ENCODE data around the gene AKAP7. TPM values are rescaled to one million over a fixed set of nuclear protein-coding genes. Genes with fewer than 3 reads are reported as not detected.

The AKAP7 gene
- total RNA-seq, 1 experiment from 2014 or later: 3.1 TPM

DNA sequence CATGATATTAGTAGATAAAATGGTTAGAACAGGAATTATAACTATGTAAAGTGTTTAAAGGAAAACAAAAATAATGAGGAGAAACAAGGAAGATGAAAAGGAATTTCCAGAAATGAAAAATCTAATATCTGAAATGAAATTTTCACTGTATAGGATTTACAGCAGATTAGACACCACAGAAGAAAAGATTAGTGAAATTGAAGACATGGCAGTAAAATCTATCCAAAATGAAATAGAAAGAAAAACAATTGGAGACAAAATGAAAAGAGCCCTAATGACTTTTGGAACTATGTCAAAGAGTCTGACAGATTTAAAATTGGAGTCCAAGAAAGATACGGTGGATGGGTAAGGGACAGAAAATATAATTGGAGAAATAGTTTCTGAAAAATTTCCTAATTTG, 174.2 kb downstream of the AKAP7 start:
- ATAC-seq (no peak), DNase-seq (ENCODE audit: low read depth, low spot score) (no peak)
- Histone ChIP-seq H4K20me1 (ENCODE audit: insufficient read depth) (no peaks in the 10 kb centered on the region), H3K4me1 (ENCODE audit: control insufficient read depth in 1 of 2, insufficient read depth in 2 of 2, low read length in 2 of 2) (no peaks in the 10 kb centered on the region), H3K4me2 (ENCODE audit: low read length) (no peak overlapping the region), H3K4me3 (replicated peaks in 1 of 2; ENCODE audit: low read depth in 1 of 2, low read length in 2 of 2) (no peak overlapping the region), H3K27me3 (ENCODE audit: insufficient read depth, low read length) (no peaks in the 10 kb centered on the region), H3K27ac (ENCODE audit: low read depth, low read length) (no peak overlapping the region), H3K9ac (ENCODE audit: low read length) (no peak overlapping the region), H3K79me2 (ENCODE audit: insufficient read depth, low read length) (no peaks in the 10 kb centered on the region), H3K36me3 (ENCODE audit: control insufficient read depth in 1 of 2, insufficient read depth in 2 of 2, low read length in 2 of 2) (no peaks in the 10 kb centered on the region), H3K9me2 (ENCODE audit: insufficient read depth) (no peaks in the 10 kb centered on the region), H2AFZ (ENCODE audit: low read depth, low read length, poor library complexity, severe bottlenecking) (no peak overlapping the region), H3K9me3 (ENCODE audit: control insufficient read depth in 1 of 2, insufficient read depth in 1 of 2, low read depth in 1 of 2, low read length in 2 of 2) (no peaks in the 10 kb centered on the region)
- RAD21 ChIA-PET (ENCODE audit: low non-redundant PET in 1 of 2, low total read pairs in 2 of 2, uncharacterized antibody in 2 of 2, unreplicated experiment in 2 of 2): no interaction called here
- POLR2A ChIA-PET: no interaction called here
- CTCF ChIA-PET: no interaction called here
- BruUV-seq (replicated peaks): no TSS peak
- intact Hi-C loops (cut with micrococcal nuclease): no loop called here
- TF ChIP-seq SIN3A (IDR thresholded peaks at IDR 0.05; ENCODE audit: low read depth) (no peak), JUND (IDR thresholded peaks at IDR 0.05) (no peak), POLR2AphosphoS5 (IDR thresholded peaks at IDR 0.05; ENCODE audit: low read depth, low read length) (no peak), POLR2A (IDR thresholded peaks at IDR 0.05; ENCODE audit: borderline replicate concordance, extremely low read depth, insufficient read depth, insufficient read length) (no peak), YY1 (IDR thresholded peaks at IDR 0.05; ENCODE audit: extremely low read depth, insufficient replicate concordance, low read depth, low read length) (no peak), ZNF274 (IDR thresholded peaks at IDR 0.05; ENCODE audit: low read depth, low read length) (no peak), SRF (IDR thresholded peaks at IDR 0.05; ENCODE audit: low read depth) (no peak), EZH2phosphoT487 (IDR thresholded peaks at IDR 0.05; ENCODE audit: borderline replicate concordance) (no peak), ZFX (IDR thresholded peaks at IDR 0.05) (no peak), EGR1 (IDR thresholded peaks at IDR 0.05; ENCODE audit: low read depth) (no peak), CEBPB (IDR thresholded peaks at IDR 0.05; ENCODE audit: low read depth) (no peak), CBX3 (IDR thresholded peaks at IDR 0.05; ENCODE audit: low read depth) (no peak), TCF7L2 (IDR thresholded peaks at IDR 0.05; ENCODE audit: borderline replicate concordance, extremely low read depth, insufficient read depth, insufficient read length) (no peak), ELF1 (IDR thresholded peaks at IDR 0.05; ENCODE audit: borderline replicate concordance, low read depth) (no peak)
- TF ChIP-seq, protein P1, sequence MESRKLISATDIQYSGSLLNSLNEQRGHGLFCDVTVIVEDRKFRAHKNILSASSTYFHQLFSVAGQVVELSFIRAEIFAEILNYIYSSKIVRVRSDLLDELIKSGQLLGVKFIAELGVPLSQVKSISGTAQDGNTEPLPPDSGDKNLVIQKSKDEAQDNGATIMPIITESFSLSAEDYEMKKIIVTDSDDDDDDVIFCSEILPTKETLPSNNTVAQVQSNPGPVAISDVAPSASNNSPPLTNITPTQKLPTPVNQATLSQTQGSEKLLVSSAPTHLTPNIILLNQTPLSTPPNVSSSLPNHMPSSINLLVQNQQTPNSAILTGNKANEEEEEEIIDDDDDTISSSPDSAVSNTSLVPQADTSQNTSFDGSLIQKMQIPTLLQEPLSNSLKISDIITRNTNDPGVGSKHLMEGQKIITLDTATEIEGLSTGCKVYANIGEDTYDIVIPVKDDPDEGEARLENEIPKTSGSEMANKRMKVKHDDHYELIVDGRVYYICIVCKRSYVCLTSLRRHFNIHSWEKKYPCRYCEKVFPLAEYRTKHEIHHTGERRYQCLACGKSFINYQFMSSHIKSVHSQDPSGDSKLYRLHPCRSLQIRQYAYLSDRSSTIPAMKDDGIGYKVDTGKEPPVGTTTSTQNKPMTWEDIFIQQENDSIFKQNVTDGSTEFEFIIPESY (IDR thresholded peaks at IDR 0.05; ENCODE audit: extremely low read depth, insufficient replicate concordance, low read length): no peak
- TF ChIP-seq, protein P2, sequence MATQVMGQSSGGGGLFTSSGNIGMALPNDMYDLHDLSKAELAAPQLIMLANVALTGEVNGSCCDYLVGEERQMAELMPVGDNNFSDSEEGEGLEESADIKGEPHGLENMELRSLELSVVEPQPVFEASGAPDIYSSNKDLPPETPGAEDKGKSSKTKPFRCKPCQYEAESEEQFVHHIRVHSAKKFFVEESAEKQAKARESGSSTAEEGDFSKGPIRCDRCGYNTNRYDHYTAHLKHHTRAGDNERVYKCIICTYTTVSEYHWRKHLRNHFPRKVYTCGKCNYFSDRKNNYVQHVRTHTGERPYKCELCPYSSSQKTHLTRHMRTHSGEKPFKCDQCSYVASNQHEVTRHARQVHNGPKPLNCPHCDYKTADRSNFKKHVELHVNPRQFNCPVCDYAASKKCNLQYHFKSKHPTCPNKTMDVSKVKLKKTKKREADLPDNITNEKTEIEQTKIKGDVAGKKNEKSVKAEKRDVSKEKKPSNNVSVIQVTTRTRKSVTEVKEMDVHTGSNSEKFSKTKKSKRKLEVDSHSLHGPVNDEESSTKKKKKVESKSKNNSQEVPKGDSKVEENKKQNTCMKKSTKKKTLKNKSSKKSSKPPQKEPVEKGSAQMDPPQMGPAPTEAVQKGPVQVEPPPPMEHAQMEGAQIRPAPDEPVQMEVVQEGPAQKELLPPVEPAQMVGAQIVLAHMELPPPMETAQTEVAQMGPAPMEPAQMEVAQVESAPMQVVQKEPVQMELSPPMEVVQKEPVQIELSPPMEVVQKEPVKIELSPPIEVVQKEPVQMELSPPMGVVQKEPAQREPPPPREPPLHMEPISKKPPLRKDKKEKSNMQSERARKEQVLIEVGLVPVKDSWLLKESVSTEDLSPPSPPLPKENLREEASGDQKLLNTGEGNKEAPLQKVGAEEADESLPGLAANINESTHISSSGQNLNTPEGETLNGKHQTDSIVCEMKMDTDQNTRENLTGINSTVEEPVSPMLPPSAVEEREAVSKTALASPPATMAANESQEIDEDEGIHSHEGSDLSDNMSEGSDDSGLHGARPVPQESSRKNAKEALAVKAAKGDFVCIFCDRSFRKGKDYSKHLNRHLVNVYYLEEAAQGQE (IDR thresholded peaks at IDR 0.05; ENCODE audit: low read depth): no peak
- TF ChIP-seq, protein P3, sequence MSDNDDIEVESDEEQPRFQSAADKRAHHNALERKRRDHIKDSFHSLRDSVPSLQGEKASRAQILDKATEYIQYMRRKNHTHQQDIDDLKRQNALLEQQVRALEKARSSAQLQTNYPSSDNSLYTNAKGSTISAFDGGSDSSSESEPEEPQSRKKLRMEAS (IDR thresholded peaks at IDR 0.05): no peak
- TF ChIP-seq, protein P4, sequence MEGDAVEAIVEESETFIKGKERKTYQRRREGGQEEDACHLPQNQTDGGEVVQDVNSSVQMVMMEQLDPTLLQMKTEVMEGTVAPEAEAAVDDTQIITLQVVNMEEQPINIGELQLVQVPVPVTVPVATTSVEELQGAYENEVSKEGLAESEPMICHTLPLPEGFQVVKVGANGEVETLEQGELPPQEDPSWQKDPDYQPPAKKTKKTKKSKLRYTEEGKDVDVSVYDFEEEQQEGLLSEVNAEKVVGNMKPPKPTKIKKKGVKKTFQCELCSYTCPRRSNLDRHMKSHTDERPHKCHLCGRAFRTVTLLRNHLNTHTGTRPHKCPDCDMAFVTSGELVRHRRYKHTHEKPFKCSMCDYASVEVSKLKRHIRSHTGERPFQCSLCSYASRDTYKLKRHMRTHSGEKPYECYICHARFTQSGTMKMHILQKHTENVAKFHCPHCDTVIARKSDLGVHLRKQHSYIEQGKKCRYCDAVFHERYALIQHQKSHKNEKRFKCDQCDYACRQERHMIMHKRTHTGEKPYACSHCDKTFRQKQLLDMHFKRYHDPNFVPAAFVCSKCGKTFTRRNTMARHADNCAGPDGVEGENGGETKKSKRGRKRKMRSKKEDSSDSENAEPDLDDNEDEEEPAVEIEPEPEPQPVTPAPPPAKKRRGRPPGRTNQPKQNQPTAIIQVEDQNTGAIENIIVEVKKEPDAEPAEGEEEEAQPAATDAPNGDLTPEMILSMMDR (IDR thresholded peaks at IDR 0.05 in 2 of 3, conservative IDR thresholded peaks at IDR 0.05 in 1 of 3; ENCODE audit: borderline replicate concordance in 1 of 3, insufficient read depth in 1 of 3, low read depth in 2 of 3, low read length in 2 of 3): no peak
